Suprapubic skin (tissue), 4 donors: ENCODE results near the gene FSCN2. TPM values are rescaled to one million over a fixed set of nuclear protein-coding genes. Genes with fewer than 3 reads are reported as not detected.

Experiments used
- DNase-seq, 2 donors: peaks; one replicate each; pipeline ENCODE4 v3.0.0-alpha.2; 2019; ENCODE audit warnings: low spot score in 2 of 2
- H3K27ac ChIP-seq: fragments of 200-600 bp; sonication (generic); one replicate; pipeline ENCODE4 v1.5.1; 2019
- H3K27me3 ChIP-seq: fragments of 200-600 bp; sonication (generic); one replicate; pipeline ENCODE4 v1.5.1; 2019
- H3K36me3 ChIP-seq: fragments of 200-600 bp; sonication (generic); one replicate; pipeline ENCODE4 v1.5.1; 2019
- H3K4me1 ChIP-seq: fragments of 200-600 bp; sonication (generic); one replicate; pipeline ENCODE4 v1.5.1; 2019
- H3K4me3 ChIP-seq: fragments of 200-600 bp; sonication (generic); one replicate; pipeline ENCODE4 v1.5.1; 2019; ENCODE audit warnings: mild to moderate bottlenecking
- H3K9me3 ChIP-seq: fragments of 200-600 bp; sonication (generic); one replicate; pipeline ENCODE4 v1.5.1; 2019
- EP300 ChIP-seq: sonication (generic); formaldehyde crosslinking; IDR thresholded peaks from one replicate; pipeline ENCODE4 v1.6.1; 2017; ENCODE audit warnings: antibody characterized with exemption
- POLR2A ChIP-seq, 2 donors: fragments of 450-650 bp; IDR thresholded peaks; one replicate each; pipeline ENCODE4 v1.6.1; 2017; ENCODE audit warnings: antibody characterized with exemption in 2 of 2, mild to moderate bottlenecking in 2 of 2, moderate library complexity in 2 of 2
- POLR2AphosphoS5 ChIP-seq, 3 donors: sonication (generic); formaldehyde crosslinking; IDR thresholded peaks; one replicate each; pipeline ENCODE4 v1.6.1; 2017; ENCODE audit warnings: antibody characterized with exemption in 3 of 3
- WGBS: methylation state at CpG from one replicate; pipeline ENCODE4 v1.1.5; 2018; 5-methylcytosine and 5-hydroxymethylcytosine counted together
- total RNA-seq, 4 donors: library from RNA; depleted of rRNA; stranded (reverse); fragments of >200 nt; gene quantifications; one replicate each; pipeline ENCODE4 v1.1.0, GENCODE V29; 2016
- TF ChIP-seq, protein P1 (sequence below), 2 donors: fragments of 200-600 bp in 1 of 2; fragments of 450-650 bp in 1 of 2; sonication (generic) in 1 of 2; IDR thresholded peaks; one replicate each; pipeline ENCODE4 v1.5.1; 2016 to 2019; ENCODE audit warnings: antibody characterized with exemption in 2 of 2, mild to moderate bottlenecking in 1 of 2, moderate library complexity in 1 of 2

The FSCN2 gene
- total RNA-seq, 4 donors from 2014 or later = 0.52 to 4.7 (median 3.3) TPM

DNA sequence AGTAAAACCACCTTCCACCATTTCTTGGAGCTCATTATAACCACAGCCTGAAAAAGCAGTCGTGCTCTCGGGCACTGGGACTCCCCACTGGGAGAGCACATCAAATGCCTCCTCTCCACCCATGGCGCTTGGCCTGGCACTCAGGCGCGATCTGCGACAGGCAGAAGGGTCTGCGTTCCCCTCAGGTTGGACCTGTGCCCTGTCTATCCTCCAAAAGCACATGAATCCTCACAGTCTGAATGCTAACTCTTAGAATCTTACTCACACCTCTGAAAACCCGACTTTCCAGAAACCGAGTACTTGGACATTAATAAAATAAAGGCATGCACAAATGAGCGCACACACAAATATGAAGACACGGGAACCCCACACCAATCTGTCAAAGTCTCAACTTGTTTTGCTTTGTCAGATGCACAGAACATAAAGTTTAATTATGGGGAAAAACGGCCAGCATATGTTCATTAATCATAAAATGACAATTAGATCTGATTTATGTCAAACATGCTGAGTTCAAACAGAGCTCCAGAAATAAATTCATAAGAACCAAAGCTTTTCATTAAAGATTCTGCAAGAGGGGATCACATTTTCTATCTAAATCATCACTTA lies 44.5 kb downstream of the FSCN2 start:
- Histone ChIP-seq H3K4me1 (peaks cover 9% of the 10 kb centered on the region), H3K9me3 (no peaks in the 10 kb centered on the region), H3K4me3 (no peak overlapping the region), H3K27me3 (no peaks in the 10 kb centered on the region), H3K36me3 (peaks cover 61% of the 10 kb centered on the region), H3K27ac (no peak overlapping the region)
- no peak for TF ChIP-seq EP300
- no peak for TF ChIP-seq POLR2AphosphoS5 (IDR thresholded peaks at IDR 0.05)
- TF ChIP-seq, protein P1, sequence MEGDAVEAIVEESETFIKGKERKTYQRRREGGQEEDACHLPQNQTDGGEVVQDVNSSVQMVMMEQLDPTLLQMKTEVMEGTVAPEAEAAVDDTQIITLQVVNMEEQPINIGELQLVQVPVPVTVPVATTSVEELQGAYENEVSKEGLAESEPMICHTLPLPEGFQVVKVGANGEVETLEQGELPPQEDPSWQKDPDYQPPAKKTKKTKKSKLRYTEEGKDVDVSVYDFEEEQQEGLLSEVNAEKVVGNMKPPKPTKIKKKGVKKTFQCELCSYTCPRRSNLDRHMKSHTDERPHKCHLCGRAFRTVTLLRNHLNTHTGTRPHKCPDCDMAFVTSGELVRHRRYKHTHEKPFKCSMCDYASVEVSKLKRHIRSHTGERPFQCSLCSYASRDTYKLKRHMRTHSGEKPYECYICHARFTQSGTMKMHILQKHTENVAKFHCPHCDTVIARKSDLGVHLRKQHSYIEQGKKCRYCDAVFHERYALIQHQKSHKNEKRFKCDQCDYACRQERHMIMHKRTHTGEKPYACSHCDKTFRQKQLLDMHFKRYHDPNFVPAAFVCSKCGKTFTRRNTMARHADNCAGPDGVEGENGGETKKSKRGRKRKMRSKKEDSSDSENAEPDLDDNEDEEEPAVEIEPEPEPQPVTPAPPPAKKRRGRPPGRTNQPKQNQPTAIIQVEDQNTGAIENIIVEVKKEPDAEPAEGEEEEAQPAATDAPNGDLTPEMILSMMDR (IDR thresholded peaks at IDR 0.05) = no peak
- no peak for TF ChIP-seq POLR2A (IDR thresholded peaks at IDR 0.05)
- 66% methylated on average over 12 of the region's 12 CpGs for WGBS
- no peak for DNase-seq

DNA sequence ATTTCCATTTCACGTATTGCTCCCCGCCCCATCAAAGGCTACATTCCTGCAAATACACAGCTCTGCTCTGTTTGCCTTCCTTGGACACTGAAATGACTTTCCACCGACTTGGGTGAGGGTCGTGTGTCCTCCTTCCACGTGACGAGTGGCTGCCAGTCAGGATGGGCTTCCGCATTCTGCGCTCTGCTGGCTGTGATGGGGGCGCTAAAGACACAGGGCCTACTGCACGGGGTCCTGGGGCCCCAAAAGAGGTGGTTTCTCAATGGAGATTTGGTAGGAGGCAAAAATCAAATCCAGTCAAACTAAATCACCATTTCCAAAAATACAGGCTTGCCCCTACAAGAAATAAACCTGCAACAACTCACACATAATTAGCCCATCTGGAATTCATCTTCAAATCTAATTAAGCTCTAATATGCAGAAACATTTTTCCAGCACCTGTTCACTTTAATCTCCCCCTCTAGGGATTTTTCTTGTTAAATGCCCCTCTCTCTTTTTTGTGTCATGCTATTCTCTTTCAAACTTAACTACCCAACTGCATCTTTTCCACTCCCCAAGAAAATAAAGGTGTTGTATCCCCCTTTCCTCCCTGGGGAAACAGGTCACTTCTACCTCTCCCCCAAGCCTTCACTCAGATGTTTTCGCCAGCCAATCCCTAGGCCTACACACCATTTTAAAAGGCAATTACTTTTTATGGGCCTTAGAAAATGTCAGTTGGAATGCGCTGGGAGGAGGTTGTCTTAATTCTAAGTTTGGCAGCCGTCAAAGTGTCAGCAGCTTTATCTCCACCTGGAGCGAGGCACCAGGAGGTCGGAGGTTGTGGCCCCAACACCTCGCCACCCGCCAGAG lies 45.8 kb downstream of the FSCN2 start:
- Histone ChIP-seq H3K36me3 (peaks cover 49% of the 10 kb centered on the region), H3K4me1 (peaks cover 5% of the 10 kb centered on the region), H3K9me3 (no peaks in the 10 kb centered on the region), H3K4me3 (no peak overlapping the region), H3K27me3 (no peaks in the 10 kb centered on the region), H3K27ac (no peak overlapping the region)
- no peak for DNase-seq
- WGBS = 79% methylated on average over 17 of the region's 17 CpGs
- TF ChIP-seq POLR2AphosphoS5 (IDR thresholded peaks at IDR 0.05) (no peak), EP300 (no peak), POLR2A (IDR thresholded peaks at IDR 0.05) (no peak)
- TF ChIP-seq, protein P1 (IDR thresholded peaks at IDR 0.05) = no peak

DNA sequence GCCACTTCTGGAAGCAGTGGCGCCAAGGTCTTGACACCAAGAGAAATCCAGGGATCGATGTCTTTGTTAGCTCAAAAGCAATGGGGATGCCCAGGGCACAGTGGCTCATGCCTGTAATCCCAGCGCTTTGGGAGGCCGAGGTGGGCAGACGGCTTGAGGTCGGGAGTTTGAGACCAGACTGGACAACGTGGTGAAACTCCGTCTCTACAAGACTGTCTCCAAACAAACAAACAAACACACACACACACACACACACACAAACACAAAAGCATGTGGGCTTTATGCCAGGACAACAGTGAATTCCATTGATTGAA lies 46.4 kb downstream of the FSCN2 start:
- 80% methylated on average over 8 of the region's 8 CpGs for WGBS
- Histone ChIP-seq H3K27ac (no peak overlapping the region), H3K36me3 (peaks cover 43% of the 10 kb centered on the region)

DNA sequence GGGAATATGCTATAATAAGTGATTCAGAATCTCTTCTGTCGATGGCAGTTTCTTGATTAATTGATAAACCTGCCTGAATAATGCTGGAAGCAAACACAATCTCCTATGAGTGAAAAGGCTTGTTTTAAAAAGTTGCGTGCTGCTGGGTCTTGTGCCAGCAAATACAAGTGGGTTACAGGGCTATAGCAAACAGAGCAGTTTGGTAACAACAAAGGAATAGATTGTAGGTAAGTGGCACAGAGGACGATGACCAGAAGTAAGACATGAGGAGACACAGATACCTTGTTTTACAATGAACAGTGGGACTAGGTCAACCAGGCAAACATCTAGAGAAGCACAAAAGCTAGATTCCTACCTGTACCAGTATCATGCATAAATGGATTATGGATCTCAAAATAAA lies 47.7 kb downstream of the FSCN2 start:
- TF ChIP-seq POLR2AphosphoS5 (IDR thresholded peaks at IDR 0.05) = no peak
- no peak for TF ChIP-seq POLR2A (IDR thresholded peaks at IDR 0.05)
- TF ChIP-seq, protein P1 (IDR thresholded peaks at IDR 0.05) = no peak
- no peak for TF ChIP-seq EP300
- peaks cover 5% of the 10 kb centered on the region for H3K4me1 ChIP-seq
- H3K27ac ChIP-seq = no peak overlapping the region
- no peak overlapping the region for H3K4me3 ChIP-seq
- H3K9me3 ChIP-seq = no peaks in the 10 kb centered on the region
- no peak for DNase-seq
- 86% methylated on average over 3 of the region's 3 CpGs for WGBS
- no peaks in the 10 kb centered on the region for H3K27me3 ChIP-seq
- H3K36me3 ChIP-seq = peaks cover 34% of the 10 kb centered on the region

More for the DNA sequence above, 46.4 kb downstream of the FSCN2 start:
- DNase-seq = no peak
- TF ChIP-seq POLR2AphosphoS5 (IDR thresholded peaks at IDR 0.05) (no peak), EP300 (no peak), POLR2A (IDR thresholded peaks at IDR 0.05) (no peak)
- TF ChIP-seq, protein P1 (IDR thresholded peaks at IDR 0.05) = no peak
- no peaks in the 10 kb centered on the region for H3K27me3 ChIP-seq
- no peak overlapping the region for H3K4me3 ChIP-seq
- peaks cover 5% of the 10 kb centered on the region for H3K4me1 ChIP-seq
- no peaks in the 10 kb centered on the region for H3K9me3 ChIP-seq

GRCh38 chr17:81576621-81577277 lies 48.6 kb downstream of the FSCN2 start:
- H3K27ac ChIP-seq = no peak overlapping the region
- WGBS = 69% methylated on average over 17 of the region's 17 CpGs
- H3K4me3 ChIP-seq = no peak overlapping the region
- peaks cover 25% of the 10 kb centered on the region for H3K36me3 ChIP-seq
- no peak for TF ChIP-seq POLR2A (IDR thresholded peaks at IDR 0.05)
- TF ChIP-seq, protein P1 (IDR thresholded peaks at IDR 0.05) = no peak
- TF ChIP-seq POLR2AphosphoS5 (IDR thresholded peaks at IDR 0.05) = no peak
- no peak for DNase-seq
- H3K27me3 ChIP-seq = no peaks in the 10 kb centered on the region
- peaks cover 5% of the 10 kb centered on the region for H3K4me1 ChIP-seq
- no peaks in the 10 kb centered on the region for H3K9me3 ChIP-seq
